GM12892 (cell line): ENCODE measurements around the gene ZDHHC14.

Experiments
- POLR2A ChIP-seq: IDR thresholded peaks from 2 replicates; pipeline ENCODE4 v1.6.1; 2011; ENCODE audit warnings: low read depth, low read length, control low read depth
- POLR2AphosphoS5 ChIP-seq: IDR thresholded peaks from 2 replicates; pipeline ENCODE4 v1.6.1; 2011; ENCODE audit warnings: low read depth, low read length, control low read depth
- TAF1 ChIP-seq: IDR thresholded peaks from 2 replicates; pipeline ENCODE4 v1.6.1; 2011; ENCODE audit warnings: low read depth, mild to moderate bottlenecking, control low read depth, low read length, borderline replicate concordance

DNA sequence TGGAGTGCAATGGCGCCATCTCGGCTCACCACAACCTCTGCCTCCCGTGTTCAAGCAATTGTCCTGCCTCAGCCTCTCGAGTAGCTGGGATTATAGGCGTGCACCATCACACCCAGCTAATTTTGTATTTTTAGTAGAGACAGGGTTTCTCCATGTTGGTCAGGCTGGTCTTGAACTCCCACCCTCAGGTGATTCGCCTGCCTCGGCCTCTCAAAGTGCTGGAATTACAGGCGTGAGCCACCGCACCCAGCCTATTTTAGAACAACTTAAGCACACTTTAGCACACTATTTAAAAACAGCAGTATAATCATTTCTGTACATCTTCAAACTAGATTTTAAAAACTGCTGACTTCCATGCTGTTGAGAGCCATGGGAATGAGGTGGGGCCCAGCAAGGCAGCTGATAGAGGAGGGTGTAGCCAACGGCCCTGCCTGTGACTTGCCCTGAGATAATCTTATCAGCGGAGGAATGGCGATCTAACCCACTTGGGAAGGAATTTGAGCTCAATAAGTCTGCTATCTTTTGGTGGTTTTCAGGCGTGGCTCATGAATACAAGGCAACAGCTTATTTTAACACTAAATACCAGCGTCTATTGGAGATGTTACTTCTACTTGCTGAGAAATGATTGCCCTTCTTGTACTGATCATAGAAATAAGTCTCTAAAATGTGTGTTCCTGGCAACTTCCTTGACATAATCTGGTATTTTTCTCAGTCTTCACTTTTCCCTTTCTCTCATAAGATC is 12.1 kb downstream of the ZDHHC14 start:
- TF ChIP-seq POLR2AphosphoS5 (no peak), POLR2A (no peak), TAF1 (no peak)
